ENCODE measurements around the gene AKAP9. TPM values are rescaled to one million over a fixed set of nuclear protein-coding genes. Genes with fewer than 3 reads are reported as not detected.
"Not testable (repeated sequence)": the region's sequence is repeated elsewhere in the genome, so short reads cannot be mapped to it uniquely, and the experiment has no call there.

The AKAP9 gene
- polyA plus RNA-seq, 1 donor: 127 TPM

DNA sequence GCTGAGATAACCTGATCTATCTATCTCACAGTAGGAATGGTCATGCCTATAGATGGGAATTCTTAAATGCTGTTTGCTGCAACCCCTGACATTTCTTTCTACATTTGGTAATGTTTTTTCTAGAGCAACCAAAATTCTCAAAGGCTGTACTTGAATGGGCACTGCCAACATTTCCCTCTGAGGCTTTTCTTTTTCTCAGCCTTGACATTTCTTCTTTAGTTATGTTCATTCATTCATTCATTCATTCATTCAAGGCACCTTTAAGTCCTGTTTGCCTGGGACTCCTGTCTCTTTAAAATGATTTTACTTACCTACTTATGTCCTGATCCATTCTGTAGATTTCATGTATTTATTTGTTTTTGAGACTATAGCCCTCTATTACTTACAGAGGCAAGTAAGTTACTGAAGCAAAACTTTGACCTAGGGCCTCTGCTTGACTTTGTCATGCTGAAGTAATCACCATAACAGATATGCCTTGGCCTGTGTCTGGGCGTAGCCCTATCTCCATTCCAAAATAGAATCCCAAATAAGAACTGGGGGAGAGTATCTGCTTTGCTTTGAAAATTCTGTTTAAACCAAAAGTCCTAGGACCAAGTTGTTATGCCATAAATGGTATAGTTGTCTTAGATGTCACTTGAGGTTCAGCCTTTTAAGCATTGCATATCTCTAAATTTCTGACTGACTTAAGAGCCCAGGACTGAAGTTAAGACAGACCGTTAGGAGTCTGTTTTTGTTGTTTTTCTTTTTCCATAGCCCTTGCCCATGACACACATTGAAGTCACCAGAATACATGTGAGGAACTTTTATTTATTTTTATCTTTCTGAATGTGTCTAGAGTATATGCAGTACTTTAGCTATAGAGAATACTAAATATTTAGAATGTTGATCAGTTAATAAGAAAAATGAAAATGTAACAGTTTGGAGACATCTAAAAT, 59.2 kb downstream of the AKAP9 start:
- no peaks in the 10 kb centered on the region for H3K27me3 ChIP-seq (ENCODE audit: control insufficient read depth, insufficient read depth, low read length)
- no peak overlapping the region for H3K4me3 ChIP-seq (ENCODE audit: low read length)
- H3K9me3 ChIP-seq (ENCODE audit: control insufficient read depth, low read depth, low read length): no peaks in the 10 kb centered on the region
- H3K4me1 ChIP-seq (ENCODE audit: control insufficient read depth, insufficient read depth, low read length): no peaks in the 10 kb centered on the region
- peaks cover 33% of the 10 kb centered on the region for H3K36me3 ChIP-seq (ENCODE audit: control insufficient read depth, insufficient read depth, low read length)
- peak in 1 of 2 donors; percentile 9 for DNase-seq
- H3K27ac ChIP-seq (ENCODE audit: low read length): peak overlapping the region; percentile 46
- WGBS (ENCODE audit: insufficient coverage, low lambda C conversion rate): 89% methylated on average over 1 of the region's 2 CpGs

DNA sequence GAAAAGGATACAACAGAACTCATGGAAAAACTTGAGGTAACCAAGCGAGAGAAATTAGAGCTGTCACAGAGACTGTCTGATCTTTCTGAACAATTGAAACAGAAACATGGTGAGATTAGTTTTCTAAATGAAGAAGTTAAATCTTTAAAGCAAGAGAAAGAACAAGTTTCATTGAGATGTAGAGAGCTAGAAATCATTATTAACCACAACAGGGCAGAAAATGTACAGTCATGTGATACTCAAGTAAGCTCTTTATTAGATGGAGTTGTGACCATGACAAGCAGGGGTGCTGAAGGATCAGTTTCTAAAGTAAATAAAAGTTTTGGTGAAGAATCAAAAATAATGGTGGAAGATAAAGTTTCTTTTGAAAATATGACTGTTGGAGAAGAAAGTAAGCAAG, 62.1 kb downstream of the AKAP9 start:
- no peak for DNase-seq
- H3K4me3 ChIP-seq (ENCODE audit: low read length): no peak overlapping the region
- H3K4me1 ChIP-seq (ENCODE audit: control insufficient read depth, insufficient read depth, low read length): no peaks in the 10 kb centered on the region
- no peaks in the 10 kb centered on the region for H3K27me3 ChIP-seq (ENCODE audit: control insufficient read depth, insufficient read depth, low read length)
- 100% methylated on average over 1 of the region's 1 CpG for WGBS (ENCODE audit: insufficient coverage, low lambda C conversion rate)
- H3K27ac ChIP-seq (ENCODE audit: low read length): no peak overlapping the region
- peaks cover 28% of the 10 kb centered on the region for H3K36me3 ChIP-seq (ENCODE audit: control insufficient read depth, insufficient read depth, low read length)
- H3K9me3 ChIP-seq (ENCODE audit: control insufficient read depth, low read depth, low read length): no peaks in the 10 kb centered on the region

DNA sequence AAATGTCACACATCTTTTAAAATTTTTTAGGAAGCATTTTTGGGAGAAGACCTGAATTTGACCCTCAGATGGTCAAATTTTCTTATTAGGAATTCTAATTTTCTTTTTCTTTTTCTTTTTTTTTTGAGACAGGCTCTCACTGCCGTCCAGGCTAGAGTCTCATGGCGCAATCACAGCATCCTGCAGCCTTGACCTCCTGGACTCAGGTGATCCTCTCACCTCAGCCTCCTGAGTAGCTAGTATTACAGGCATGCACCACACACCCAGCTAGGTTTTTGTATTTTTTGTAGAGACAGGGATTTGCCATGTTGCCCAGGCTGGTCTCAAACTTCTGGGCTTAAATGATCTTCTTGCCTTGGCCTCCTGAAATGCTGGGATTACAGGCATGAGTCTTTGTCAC, 65.4 kb downstream of the AKAP9 start:
- 100% methylated on average over 2 of the region's 2 CpGs for WGBS (ENCODE audit: insufficient coverage, low lambda C conversion rate)
- Histone ChIP-seq H3K27me3 (ENCODE audit: control insufficient read depth, insufficient read depth, low read length) (no peaks in the 10 kb centered on the region), H3K9me3 (ENCODE audit: control insufficient read depth, low read depth, low read length) (peaks cover 12% of the 10 kb centered on the region), H3K36me3 (ENCODE audit: control insufficient read depth, insufficient read depth, low read length) (peaks cover 27% of the 10 kb centered on the region), H3K4me3 (ENCODE audit: low read length) (no peak overlapping the region), H3K27ac (ENCODE audit: low read length) (no peak overlapping the region), H3K4me1 (ENCODE audit: control insufficient read depth, insufficient read depth, low read length) (no peaks in the 10 kb centered on the region)
- DNase-seq: no peak

DNA sequence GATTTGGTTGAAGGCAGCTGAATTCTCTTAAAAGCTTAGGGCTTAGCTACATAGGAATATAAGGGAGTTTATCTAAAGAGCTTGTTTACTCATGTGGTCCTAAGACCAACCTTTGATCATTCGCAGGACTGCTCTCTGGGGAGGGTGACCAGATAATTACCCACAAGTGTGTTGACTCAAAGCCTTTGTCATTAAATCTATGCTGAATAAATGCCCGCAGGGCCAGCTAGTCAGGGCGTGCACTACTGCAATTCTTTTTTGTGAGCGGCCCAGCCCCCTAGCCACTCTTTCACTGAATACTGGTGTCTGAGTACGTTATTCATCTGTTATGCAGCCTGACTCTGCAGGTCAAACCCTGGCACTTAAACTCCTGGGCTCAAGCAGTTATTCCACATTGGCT, 69.6 kb downstream of the AKAP9 start:
- Histone ChIP-seq H3K27me3 (ENCODE audit: control insufficient read depth, insufficient read depth, low read length) (no peaks in the 10 kb centered on the region), H3K4me1 (ENCODE audit: control insufficient read depth, insufficient read depth, low read length) (no peaks in the 10 kb centered on the region), H3K36me3 (ENCODE audit: control insufficient read depth, insufficient read depth, low read length) (peaks cover 38% of the 10 kb centered on the region), H3K27ac (ENCODE audit: low read length) (no peak overlapping the region), H3K9me3 (ENCODE audit: control insufficient read depth, low read depth, low read length) (peaks cover 12% of the 10 kb centered on the region), H3K4me3 (ENCODE audit: low read length) (no peak overlapping the region)
- 94% methylated on average over 2 of the region's 5 CpGs for WGBS (ENCODE audit: insufficient coverage, low lambda C conversion rate)
- no peak for DNase-seq

DNA sequence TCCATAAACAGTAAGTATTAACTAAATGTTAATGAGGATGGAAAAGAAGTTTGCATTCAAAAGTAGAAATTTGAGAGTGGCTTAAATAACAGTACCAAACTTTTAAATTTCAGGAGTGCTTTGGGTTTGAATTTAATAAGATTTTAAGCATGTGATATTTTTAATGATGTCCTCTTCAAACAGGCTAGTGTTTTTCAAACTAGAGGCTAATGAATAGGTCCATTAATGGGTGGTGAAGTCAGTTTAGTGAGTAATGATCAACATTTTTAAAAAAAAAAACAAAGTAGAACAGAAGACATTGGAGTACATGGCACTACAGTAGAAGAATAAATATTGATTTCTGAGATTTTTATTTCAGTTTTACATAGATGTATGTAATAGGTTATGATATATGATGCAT, 72.9 kb downstream of the AKAP9 start:
- Histone ChIP-seq H3K27me3 (ENCODE audit: control insufficient read depth, insufficient read depth, low read length) (no peaks in the 10 kb centered on the region), H3K4me3 (ENCODE audit: low read length) (no peak overlapping the region), H3K4me1 (ENCODE audit: control insufficient read depth, insufficient read depth, low read length) (no peaks in the 10 kb centered on the region), H3K27ac (ENCODE audit: low read length) (no peak overlapping the region), H3K36me3 (ENCODE audit: control insufficient read depth, insufficient read depth, low read length) (peaks cover 31% of the 10 kb centered on the region), H3K9me3 (ENCODE audit: control insufficient read depth, low read depth, low read length) (peaks cover 12% of the 10 kb centered on the region)
- no peak for DNase-seq

DNA sequence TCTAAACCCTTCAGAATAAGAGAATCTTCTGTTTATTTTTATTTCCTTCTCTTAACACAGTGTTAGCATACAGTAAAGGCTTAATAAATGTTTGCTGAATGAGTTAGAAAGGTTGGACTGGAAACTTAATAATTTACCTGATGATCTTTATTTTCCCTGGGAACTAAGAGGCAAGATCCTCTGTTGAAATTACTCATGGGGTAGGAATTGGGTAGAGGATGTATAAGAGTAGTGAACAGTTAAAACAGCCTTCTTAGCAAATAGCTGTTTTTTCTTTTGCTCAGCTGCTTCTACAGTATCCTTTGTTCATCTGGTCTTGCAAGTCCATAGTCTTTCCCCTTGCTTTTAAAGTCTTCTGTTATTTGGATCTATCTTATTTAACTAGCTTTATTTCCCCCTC, 80.0 kb downstream of the AKAP9 start:
- H3K4me3 ChIP-seq (ENCODE audit: low read length): no peak overlapping the region
- H3K36me3 ChIP-seq (ENCODE audit: control insufficient read depth, insufficient read depth, low read length): peaks cover 34% of the 10 kb centered on the region
- H3K9me3 ChIP-seq (ENCODE audit: control insufficient read depth, low read depth, low read length): no peaks in the 10 kb centered on the region
- DNase-seq: no peak
- H3K27me3 ChIP-seq (ENCODE audit: control insufficient read depth, insufficient read depth, low read length): no peaks in the 10 kb centered on the region
- no peaks in the 10 kb centered on the region for H3K4me1 ChIP-seq (ENCODE audit: control insufficient read depth, insufficient read depth, low read length)
- H3K27ac ChIP-seq (ENCODE audit: low read length): no peak overlapping the region

DNA sequence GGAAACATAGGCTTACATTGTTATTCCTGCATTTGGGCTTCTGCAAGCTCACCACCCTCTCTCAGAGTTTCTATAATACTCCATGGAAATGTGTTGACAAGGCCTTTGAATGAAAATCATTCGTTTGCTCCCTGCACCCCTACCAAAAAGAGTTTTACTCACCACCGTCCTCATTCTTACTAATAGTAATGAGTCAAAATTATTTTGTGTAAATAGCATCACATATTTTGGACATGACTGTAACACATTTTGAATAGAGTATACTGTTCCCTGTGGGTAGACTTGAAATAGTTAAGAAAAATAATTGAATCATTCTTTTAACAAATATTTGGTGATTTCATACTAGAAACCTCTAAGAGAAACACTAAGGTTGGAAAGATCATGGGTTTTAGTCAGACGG, 84.6 kb downstream of the AKAP9 start:
- WGBS (ENCODE audit: insufficient coverage, low lambda C conversion rate): 100% methylated on average over 2 of the region's 3 CpGs
- H3K36me3 ChIP-seq (ENCODE audit: control insufficient read depth, insufficient read depth, low read length): peaks cover 43% of the 10 kb centered on the region
- H3K4me1 ChIP-seq (ENCODE audit: control insufficient read depth, insufficient read depth, low read length): no peaks in the 10 kb centered on the region
- H3K9me3 ChIP-seq (ENCODE audit: control insufficient read depth, low read depth, low read length): peaks cover 18% of the 10 kb centered on the region
- DNase-seq: no peak
- no peaks in the 10 kb centered on the region for H3K27me3 ChIP-seq (ENCODE audit: control insufficient read depth, insufficient read depth, low read length)
- no peak overlapping the region for H3K27ac ChIP-seq (ENCODE audit: low read length)
- no peak overlapping the region for H3K4me3 ChIP-seq (ENCODE audit: low read length)

DNA sequence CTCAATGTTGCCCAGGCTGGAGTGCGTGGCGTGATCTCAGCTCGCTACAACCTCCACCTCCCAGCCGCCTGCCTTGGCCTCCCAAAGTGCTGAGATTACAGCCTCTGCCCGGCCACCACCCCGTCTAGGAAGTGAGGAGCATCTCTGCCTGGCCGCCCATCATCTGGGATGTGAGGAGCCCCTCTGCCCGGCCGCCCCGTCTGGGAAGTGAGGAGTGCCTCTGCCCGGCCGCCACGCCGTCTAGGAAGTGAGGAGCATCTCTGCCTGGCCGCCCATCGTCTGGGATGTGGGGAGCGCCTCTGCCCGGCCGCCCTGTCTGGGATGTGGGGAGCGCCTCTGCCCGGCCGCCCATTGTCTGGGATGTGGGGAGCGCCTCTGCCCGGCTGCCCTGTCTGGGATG, 86.0 kb downstream of the AKAP9 start:
- Histone ChIP-seq H3K9me3 (ENCODE audit: control insufficient read depth, low read depth, low read length) (peaks cover 18% of the 10 kb centered on the region), H3K36me3 (ENCODE audit: control insufficient read depth, insufficient read depth, low read length) (peaks cover 48% of the 10 kb centered on the region)
- H3K27me3 ChIP-seq (ENCODE audit: control insufficient read depth, insufficient read depth, low read length); H3K27ac ChIP-seq (ENCODE audit: low read length); H3K4me3 ChIP-seq (ENCODE audit: low read length); DNase-seq; H3K4me1 ChIP-seq (ENCODE audit: control insufficient read depth, insufficient read depth, low read length): not testable (repeated sequence)
- no CpG with 5 or more reads among the region's 24 CpGs for WGBS (ENCODE audit: insufficient coverage, low lambda C conversion rate)

DNA sequence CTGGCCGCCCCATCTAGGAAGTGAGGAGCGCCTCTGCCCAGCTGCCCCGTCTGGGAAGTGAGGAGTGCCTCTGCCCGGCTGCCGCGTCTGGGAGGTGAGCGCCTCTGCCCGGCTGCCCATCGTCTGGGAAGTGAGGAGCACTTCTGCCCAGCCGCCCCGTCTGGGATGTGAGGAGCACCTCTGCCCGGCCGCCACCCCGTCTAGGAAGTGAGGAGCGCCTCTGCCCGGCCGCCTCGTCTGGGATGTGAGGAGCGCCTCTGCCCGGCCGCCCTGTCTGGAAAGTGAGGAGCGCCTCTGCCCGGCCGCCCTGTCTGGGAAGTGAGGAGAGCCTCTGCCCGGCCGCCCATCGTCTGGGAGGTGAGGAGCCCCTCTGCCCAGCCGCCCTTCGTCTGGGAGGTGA, 86.5 kb downstream of the AKAP9 start:
- DNase-seq; H3K4me3 ChIP-seq (ENCODE audit: low read length); H3K27me3 ChIP-seq (ENCODE audit: control insufficient read depth, insufficient read depth, low read length); H3K27ac ChIP-seq (ENCODE audit: low read length); H3K4me1 ChIP-seq (ENCODE audit: control insufficient read depth, insufficient read depth, low read length): not testable (repeated sequence)
- WGBS (ENCODE audit: insufficient coverage, low lambda C conversion rate): no CpG with 5 or more reads among the region's 29 CpGs
- H3K36me3 ChIP-seq (ENCODE audit: control insufficient read depth, insufficient read depth, low read length): peaks cover 48% of the 10 kb centered on the region
- H3K9me3 ChIP-seq (ENCODE audit: control insufficient read depth, low read depth, low read length): peaks cover 18% of the 10 kb centered on the region

DNA sequence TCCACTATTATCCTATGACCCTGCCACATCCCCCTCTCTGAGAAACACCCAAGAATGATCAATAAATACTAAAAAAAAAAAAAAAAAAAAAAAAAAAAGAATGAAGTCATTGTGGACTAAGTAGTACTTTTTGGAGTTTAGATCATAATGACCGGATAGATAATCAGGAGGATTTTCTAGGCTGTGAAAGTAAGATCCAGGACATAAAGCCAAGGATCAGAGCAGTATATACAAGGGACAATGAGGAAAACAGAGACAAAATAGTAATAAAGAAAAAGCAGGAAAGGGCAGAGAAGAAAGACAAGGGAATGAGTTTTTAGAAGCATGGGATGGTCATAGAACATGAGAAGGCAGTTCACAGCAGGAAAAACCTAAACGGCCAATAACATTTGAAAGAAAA, 87.6 kb downstream of the AKAP9 start:
- Histone ChIP-seq H3K9me3 (ENCODE audit: control insufficient read depth, low read depth, low read length) (peaks cover 18% of the 10 kb centered on the region), H3K27me3 (ENCODE audit: control insufficient read depth, insufficient read depth, low read length) (no peaks in the 10 kb centered on the region), H3K4me3 (ENCODE audit: low read length) (no peak overlapping the region), H3K4me1 (ENCODE audit: control insufficient read depth, insufficient read depth, low read length) (no peaks in the 10 kb centered on the region), H3K36me3 (ENCODE audit: control insufficient read depth, insufficient read depth, low read length) (peaks cover 46% of the 10 kb centered on the region), H3K27ac (ENCODE audit: low read length) (no peak overlapping the region)
- no peak for DNase-seq
- 100% methylated on average over 1 of the region's 2 CpGs for WGBS (ENCODE audit: insufficient coverage, low lambda C conversion rate)

DNA sequence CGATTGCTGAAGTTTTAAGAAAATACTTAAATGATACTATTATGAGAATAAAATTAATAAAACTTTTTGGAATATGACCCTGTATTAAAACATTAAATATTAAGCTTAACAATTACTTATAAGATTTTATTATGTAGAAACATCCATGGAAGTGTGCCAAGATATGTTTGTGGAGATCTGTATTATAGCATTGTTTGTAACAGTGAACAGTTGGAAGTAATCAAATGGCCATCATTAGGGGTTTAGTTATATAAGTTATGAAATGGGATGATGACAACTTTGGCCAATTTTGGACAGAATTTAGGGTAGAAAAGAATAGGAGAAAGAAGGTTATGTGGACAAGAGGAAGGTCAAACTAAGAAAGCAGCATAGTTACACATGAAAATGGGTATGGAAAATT, 88.0 kb downstream of the AKAP9 start:
- DNase-seq: no peak
- 83% methylated on average over 1 of the region's 1 CpG for WGBS (ENCODE audit: insufficient coverage, low lambda C conversion rate)
- no peaks in the 10 kb centered on the region for H3K4me1 ChIP-seq (ENCODE audit: control insufficient read depth, insufficient read depth, low read length)
- no peak overlapping the region for H3K4me3 ChIP-seq (ENCODE audit: low read length)
- peaks cover 44% of the 10 kb centered on the region for H3K36me3 ChIP-seq (ENCODE audit: control insufficient read depth, insufficient read depth, low read length)
- H3K9me3 ChIP-seq (ENCODE audit: control insufficient read depth, low read depth, low read length): peaks cover 18% of the 10 kb centered on the region
- no peak overlapping the region for H3K27ac ChIP-seq (ENCODE audit: low read length)
- H3K27me3 ChIP-seq (ENCODE audit: control insufficient read depth, insufficient read depth, low read length): no peaks in the 10 kb centered on the region

Measured in large intestine (tissue), 3 donors.